Measurements from ENCODE around the gene BCL6.

BCL6 gene

DNA sequence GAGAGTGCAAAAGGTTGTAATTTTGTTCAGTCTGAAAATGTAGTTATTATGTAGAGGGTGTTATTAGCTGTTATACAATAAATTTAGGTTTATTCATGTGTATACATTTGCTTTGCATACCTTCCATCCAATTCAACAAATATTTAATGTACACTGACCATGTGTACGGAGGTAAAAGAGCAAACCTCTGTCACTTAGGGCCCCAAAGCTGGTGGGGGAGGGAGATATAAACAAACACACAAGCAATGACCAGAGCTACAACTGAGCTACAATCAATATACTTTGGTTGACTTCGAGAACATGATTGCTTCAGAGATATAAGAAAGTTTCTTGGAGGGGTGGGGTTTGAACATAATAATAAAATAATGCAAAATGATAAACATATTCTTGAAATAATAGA, 17.5 kb upstream of the BCL6 start:
- DNase-seq (ENCODE audit: low read depth in 2 of 2): no peak

DNA sequence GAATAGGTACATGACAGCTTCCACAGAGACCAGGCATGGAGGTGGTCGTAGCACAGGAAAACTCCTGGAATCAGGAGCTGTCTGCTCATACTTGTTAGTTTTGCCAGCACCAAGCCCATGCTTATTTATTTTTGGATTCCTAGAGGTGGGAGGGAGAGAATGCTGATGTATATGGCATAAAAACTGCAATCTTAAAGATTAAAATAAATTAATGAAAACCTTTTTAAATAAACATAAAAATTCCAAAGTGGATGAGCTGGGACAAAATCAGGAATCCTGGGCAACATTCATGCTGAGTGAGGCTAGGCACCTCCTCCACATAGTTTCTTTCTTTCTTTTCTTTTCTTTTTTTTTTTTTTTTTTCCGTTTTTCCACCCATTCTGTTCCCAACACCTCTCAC, 14.3 kb upstream of the BCL6 start:
- no peak for DNase-seq (ENCODE audit: low read depth in 2 of 2)

GRCh38 chr3:187758318-187758955, 13.2 kb upstream of the BCL6 start:
- DNase-seq (ENCODE audit: low read depth in 2 of 2): no peak

DNA sequence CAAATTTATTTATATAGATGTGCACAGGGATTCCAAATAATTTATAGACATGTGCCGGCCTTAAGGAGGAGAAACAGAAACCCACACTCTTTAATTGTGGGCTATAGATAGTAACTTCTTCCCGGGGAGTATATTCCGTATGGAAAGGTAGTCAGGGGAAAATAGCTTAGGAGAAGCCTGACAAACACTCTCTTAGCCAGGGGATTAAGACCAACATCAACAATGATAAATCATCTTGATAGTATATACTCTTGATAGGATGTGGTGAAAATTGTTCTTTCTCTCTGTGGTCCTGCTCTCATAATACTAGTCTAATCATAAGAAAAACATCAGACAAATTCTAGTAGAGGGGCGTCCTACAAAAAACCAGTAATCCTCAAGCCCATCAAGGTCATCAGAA, 8.2 kb upstream of the BCL6 start:
- no peak for DNase-seq (ENCODE audit: low read depth in 2 of 2)

- DNase-seq (ENCODE audit: low read depth in 2 of 2): no peak
Observed at GRCh38 chr3:187750513-187751123, 5.3 kb upstream of the BCL6 start.

DNA sequence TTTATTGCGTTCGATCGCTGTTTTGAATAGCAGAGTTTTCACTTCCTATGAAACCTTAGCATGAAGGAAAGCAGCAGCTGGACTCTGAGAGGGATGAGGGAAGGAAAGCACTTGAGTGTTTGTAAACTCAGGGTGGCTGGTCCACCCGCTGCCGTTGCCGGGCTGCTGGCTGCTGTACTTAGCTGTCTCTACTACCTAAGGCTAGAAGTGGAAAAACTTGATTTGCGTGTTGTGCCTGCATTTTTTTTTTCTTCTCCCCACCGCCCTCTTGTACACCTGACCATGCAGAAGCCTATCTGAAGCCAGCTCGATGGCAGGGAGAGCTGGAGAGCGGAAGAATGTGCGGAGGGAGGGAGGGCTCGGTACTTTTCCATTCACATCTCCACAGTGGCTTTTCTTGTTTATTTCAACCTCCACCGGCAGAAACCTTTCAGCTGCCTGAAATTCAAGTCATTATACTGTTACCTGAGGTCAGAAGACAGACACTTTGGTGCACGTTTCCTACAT, 4.8 kb upstream of the BCL6 start:
- no peak for DNase-seq (ENCODE audit: low read depth in 2 of 2)

DNA sequence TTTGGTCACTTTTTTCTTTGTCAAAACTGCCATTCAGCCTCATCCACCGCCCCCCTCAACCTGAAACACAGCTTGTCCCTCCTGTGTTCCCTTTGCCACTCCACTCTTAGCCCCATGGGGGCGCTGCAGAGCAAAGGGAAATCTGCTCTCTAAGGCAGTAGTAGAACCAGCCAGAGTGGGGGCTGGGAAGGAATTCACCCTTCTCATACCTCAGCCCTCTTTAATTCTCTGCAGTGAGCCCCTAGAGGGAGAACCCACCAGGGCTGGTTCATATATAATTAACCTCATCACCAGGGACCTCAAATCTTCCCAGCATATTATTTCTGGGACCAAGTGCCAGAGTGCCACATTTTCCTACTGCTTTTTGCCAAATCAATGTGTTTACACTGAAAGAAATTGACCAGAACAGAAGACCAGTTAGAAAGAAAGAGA, 2.8 kb upstream of the BCL6 start:
- peak; percentile 84 to 93 for DNase-seq (ENCODE audit: low read depth in 2 of 2)

DNA sequence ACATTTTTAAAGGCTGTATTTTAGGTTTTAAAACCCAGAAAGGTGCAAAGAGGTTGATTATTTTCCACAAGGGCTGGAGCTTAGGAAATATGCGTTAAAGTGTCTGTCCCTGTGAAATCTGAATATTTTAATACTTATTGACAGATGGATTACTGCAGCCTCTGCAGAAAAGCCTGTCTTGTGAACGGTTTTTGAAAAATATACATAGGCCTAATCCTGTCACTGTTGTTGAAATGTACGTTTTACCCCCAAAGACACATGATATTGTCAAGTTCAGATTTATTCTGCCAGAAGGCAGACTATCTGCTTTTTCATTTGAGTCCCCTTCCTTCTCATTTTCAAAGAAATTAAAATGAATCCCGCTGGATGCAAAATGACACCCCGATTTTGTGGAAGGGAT, 2.2 kb upstream of the BCL6 start:
- DNase-seq (ENCODE audit: low read depth in 2 of 2): no peak

DNA sequence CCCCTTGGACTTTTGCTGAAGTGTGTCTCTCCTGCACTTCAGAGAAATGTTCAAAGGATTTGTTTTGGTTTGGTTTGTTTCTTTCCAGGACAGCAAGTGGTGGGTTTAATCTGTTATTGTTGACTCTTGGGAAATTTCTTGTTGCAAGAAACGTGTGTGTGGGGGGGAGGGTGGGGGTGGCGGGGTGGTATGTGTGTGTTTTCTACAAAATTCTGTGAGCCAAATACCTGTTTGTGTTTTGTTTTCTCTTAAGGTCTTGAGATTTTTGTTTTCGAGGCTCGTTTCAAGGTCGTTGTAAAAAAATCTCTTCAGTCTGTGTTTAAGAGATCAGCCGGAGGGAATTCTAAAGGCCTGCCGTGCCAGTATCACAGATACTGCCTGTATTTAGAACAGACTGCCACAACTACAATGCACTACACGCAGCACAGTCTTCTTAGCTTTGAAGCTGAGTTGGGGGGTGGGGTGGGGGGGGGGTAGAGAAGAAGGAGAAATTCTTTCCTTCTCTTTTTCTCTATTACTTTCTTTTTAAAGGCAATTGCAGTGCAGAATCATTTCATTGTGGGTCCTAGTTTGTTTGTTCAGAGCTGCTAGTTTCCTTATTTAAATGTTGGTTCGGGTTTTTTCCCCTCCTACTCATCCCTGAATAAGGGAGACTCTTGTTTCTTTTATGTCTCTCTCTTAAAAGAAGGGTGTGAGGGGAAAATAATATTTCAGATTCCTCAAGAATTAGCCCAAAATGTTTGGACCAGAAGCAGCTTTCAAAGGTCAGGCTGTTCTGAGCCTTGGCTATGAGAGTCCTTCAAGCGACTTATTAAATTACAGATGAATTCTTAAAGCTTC, 1.4 kb upstream of the BCL6 start:
- no peak for DNase-seq (ENCODE audit: low read depth in 2 of 2)

GRCh38 chr3:187746059-187746441, 782 bp upstream of the BCL6 start:
- DNase-seq (ENCODE audit: low read depth in 2 of 2): no peak

GRCh38 chr3:187744169-187745151, 808 bp downstream of the BCL6 start:
- no peak for DNase-seq (ENCODE audit: low read depth in 2 of 2)

GRCh38 chr3:187743195-187744141, 1.8 kb downstream of the BCL6 start:
- no peak for DNase-seq (ENCODE audit: low read depth in 2 of 2)

- DNase-seq (ENCODE audit: low read depth in 2 of 2): no peak
Observed at GRCh38 chr3:187742351-187743171, 2.7 kb downstream of the BCL6 start.

DNA sequence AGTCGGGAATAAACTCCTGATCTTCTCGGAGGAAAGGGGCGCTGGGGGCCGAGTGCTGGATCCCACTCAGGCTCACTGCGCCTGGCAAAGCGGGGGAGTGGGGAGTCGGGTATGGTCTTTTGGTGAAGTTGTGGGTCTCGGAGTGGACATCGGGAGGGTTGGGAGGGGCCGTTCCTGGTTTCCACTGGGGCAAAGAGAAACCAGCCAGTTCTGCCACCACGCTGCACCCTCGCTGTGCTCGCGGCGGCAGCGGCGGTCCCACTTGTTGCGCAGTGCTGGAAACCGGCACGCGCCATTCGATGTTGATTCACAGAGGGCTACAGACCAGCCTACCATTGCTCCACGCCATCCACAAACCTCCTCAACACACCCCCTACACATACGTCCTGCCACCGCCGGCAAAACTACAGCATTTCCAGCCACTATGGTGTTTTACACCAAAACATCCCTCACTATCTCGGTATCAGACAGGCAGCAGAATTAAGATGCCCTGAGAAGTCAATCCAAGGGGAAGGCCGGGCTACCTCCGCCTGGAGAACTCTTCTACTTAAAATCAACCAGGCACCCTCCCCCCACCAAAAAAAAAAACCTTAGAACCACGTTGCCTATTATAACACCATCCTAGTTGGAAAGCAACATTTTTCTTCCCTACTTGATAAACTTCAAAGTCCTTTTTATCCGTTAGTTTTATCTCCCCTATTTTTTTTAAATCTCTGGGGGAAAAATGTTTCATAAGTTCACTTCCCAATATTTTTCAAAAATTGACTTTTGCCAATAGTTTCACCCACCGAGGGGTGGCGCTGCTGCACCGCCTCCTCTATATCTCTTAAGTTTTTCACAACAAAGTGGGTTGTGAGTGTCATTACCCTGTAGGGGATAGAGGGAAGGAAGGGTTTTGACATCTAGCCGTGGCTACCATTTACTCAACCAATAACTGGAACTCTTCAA, 3.6 kb downstream of the BCL6 start:
- DNase-seq (ENCODE audit: low read depth in 2 of 2): peak; percentile 63 to 73

DNA sequence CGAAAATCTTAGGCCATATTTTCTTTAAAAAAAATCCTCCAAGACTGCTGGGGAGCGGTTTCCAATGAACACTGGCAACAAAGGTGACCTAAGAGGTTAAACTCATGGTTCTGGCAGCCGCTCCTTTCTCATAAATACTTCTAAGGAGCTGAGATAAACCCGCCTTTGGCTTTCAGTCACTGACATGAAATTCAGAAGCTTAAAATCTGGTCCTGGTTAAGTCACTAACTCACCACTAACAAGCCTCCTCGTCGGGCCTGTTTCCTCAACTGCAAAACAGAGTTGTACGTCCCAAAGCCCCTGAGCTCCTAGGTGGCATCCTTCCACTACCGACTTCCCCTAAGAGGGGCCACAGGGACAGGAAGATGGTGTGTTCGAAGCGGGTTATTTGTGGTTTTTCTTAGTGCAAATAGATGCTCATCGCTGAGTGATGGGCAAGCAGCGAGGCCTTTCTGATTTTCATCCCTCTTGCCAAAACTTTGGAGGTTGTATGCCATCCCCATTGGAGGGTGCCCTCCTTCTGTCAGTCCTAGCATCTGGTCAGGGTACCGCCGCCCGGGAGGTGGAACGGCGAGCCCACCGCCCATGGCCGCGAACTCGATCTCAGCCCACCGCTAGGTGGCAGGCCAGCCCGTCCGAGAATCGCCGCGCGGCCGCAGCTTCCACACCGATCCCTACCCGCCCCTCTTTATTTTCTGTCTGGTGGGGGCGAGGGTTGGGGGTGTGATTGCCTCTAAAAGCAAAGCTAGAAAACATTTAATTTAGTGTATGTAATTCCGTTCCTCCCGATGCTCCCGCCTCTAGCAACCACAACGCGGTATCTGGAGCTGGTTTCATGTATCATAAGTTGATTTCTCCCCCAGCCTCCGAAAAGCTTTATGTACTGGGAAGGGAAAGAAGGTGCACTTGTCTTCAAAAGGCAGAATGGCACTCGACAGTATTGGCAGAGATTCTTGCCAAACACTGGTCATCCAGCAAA, 4.6 kb downstream of the BCL6 start:
- no peak for DNase-seq (ENCODE audit: low read depth in 2 of 2)

- DNase-seq (ENCODE audit: low read depth in 2 of 2): peak in 1 of 2 donors; percentile 71
Observed at GRCh38 chr3:187739561-187740332, 5.5 kb downstream of the BCL6 start.
